Heart left ventricle (tissue), 13 donors: Measurements from ENCODE around the gene REL.

Experiments
- POLR2A ChIP-seq, 2 donors: fragments of 450-650 bp; IDR thresholded peaks; one replicate each; pipeline ENCODE4 v1.6.1; 2017; ENCODE audit warnings: antibody characterized with exemption in 2 of 2, mild to moderate bottlenecking in 2 of 2, moderate library complexity in 2 of 2
- TF ChIP-seq, protein P1 (sequence below), 12 donors: fragments of 200-600 bp; sonication (generic) in 4 of 12; IDR thresholded peaks; one replicate each; pipeline versions ENCODE4 v1.5.0 to v1.8.0; 2018 to 2022; ENCODE audit warnings: antibody characterized with exemption in 12 of 12, mild to moderate bottlenecking in 5 of 12
- donor health status: ischemic (EF 13 %, LVEDD 7.1; RV severe dilation, severe dysfunction).
- donor health status: DM: no; HTN: yes; CAD: no.
- donor health status: DM: no; HTN: no; CAD: no.
- donor health status: ischemic (EF 25% LVEDD 6.9; RV normal size, moderate dysfunction).
- donor health status: ischemic (EF 25% LVEDD 5.7; RV mildly dilated, moderate dysfunction).
- donor health status: ischemic (EF 35%, LVEDD 5.7; RV mildly dilated, moderate dysfunction).
- donor health status: nonischemic (EF 11% LVEDD 7.7; RV severe dilation, severe dysfunction).
- donor health status: DM: yes; HTN: yes; CAD: no.
- donor health status: PGD.
- donor health status: ischemic (EF 29% LVEDD 5.4; RV normal size, mild dysfunction).
- donor health status: nonischemic (EF 23%, LVEDD 6.1; RV moderate dilation, normal function).

DNA sequence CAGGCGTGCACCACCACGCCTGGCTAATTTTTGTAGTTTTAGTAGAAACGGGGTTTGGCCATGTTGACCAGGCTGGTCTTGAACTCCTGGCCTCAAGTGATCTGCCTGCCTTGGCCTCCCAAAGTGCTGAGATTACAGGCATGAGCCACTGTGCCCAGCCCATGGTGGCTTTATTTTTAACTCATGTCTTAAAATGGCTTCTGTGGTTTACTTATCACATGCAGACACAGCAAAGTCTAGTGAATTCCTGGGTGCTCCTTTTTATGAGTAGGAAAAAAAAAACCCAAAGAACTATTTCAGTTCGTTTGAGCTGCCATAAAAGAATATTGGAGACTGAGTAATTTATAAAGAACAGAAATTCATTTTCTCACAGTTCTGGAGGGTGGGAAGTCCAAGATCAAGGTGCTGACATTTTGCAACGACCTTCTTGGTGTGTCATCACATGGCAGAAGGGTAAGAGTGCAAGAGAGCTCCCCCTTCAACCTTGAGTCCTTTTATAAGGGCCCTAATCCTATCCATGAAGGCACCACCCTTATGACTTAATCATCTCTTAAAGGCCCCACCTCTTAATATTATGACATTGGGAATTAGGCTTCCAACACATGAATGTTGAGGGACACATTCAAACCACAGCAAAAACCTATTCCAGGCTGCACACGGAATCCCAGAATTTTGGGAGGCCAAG lies 12.6 kb upstream of the REL start:
- TF ChIP-seq, protein P1, sequence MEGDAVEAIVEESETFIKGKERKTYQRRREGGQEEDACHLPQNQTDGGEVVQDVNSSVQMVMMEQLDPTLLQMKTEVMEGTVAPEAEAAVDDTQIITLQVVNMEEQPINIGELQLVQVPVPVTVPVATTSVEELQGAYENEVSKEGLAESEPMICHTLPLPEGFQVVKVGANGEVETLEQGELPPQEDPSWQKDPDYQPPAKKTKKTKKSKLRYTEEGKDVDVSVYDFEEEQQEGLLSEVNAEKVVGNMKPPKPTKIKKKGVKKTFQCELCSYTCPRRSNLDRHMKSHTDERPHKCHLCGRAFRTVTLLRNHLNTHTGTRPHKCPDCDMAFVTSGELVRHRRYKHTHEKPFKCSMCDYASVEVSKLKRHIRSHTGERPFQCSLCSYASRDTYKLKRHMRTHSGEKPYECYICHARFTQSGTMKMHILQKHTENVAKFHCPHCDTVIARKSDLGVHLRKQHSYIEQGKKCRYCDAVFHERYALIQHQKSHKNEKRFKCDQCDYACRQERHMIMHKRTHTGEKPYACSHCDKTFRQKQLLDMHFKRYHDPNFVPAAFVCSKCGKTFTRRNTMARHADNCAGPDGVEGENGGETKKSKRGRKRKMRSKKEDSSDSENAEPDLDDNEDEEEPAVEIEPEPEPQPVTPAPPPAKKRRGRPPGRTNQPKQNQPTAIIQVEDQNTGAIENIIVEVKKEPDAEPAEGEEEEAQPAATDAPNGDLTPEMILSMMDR (IDR thresholded peaks at IDR 0.05), result no peak
- TF ChIP-seq POLR2A (IDR thresholded peaks at IDR 0.05), result no peak
